GM21515 (cell line): ENCODE measurements around the gene HCFC1.
A peak's percentile ranks its signal among the peaks of the same experiment; 100 is the strongest.

Source experiments
- ATAC-seq: cut with Tn5 transposase; IDR thresholded peaks from one replicate; pipeline ENCODE4 v1.9.1; 2021; ENCODE audit not compliant: unreplicated experiment

Gene HCFC1

GRCh38 chrX:153960077-153960476 lies 11.5 kb downstream of the HCFC1 start:
- ATAC-seq, result no peak

DNA sequence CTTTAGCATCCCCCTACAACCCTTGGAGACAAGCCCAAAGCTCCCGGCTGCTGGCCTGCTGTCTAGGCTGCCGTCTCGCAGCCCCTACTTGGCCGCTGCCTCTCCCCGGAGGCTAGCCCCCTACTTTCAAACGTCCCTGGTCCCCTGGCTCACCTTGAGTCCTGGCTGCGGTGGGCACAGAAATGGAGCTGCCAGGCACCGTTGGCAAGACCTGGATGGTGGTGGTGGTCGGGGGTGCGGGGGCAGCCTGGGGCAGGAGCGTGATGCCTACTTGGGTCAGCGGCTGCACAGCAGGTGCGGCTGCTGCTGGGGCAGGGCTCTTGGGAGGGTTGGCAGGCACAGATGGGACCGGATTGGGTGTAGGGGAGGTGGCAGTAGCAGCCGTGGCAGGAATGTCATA lies 12.0 kb downstream of the HCFC1 start:
- no peak for ATAC-seq

GRCh38 chrX:153958605-153959004 lies 13.0 kb downstream of the HCFC1 start:
- ATAC-seq, result no peak

DNA sequence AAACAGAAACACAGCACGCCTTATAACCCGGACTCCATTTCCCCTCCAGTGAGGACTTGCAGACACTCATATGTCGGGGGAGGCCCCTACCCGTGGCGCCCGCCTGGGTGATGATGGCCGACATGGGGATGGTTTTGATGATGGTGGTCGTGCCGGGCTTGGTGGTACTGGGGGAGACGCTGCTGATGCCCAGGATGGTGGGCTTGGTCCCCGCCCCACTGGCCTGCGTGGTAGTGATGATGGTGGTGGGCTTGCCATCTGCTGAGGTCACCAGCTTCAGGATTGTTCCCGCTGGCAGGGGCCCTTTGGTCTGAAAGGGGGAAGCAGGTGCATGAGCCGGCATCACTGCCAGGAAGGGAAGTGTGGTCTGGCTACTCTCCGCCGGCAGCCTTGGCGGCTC lies 14.4 kb downstream of the HCFC1 start:
- ATAC-seq, result no peak

DNA sequence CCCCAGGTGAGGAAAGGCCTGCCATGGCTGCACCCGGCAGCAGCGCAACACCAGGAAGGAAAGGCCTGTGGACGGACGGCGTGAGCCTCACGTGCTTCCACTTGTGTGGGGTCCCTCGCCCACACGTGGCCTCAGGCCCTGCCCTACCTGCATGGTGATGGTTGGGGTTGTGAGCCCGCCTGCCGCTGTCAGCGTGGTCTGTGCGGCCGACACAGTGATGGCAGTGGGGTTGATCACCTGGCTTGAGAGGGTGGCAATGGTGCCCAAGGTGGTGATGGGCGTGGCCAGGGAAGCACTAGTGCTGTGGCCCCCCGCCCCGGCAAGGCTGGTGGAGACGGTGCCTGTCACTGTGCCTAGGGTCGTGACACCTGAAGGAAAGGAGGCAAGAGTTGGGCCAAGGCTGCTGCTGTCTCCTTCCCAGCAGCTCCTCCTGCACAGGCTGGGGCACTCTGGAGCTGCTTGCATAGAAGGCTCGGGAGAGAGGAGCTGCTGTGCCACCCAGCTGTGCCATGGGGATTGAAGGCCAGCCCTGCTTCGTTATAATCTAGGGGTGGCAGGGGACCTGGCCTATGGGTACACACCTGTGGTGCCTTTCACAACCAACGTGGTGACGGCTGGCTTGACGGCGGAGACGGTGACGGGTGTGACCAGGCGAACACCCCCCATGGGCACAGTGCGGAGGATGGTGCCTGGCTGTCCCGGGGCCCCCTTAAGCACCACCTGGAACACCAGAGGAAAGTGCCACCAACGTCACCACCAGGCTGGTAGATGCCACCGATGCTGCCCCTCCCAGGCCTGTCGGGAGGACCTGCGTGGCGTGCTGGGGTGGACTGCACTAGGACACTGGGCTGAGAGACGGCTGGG lies 15.3 kb downstream of the HCFC1 start:
- ATAC-seq, result no peak

GRCh38 chrX:153955228-153955732 lies 16.3 kb downstream of the HCFC1 start:
- no peak for ATAC-seq

GRCh38 chrX:153954558-153955227 lies 16.9 kb downstream of the HCFC1 start:
- no peak for ATAC-seq

DNA sequence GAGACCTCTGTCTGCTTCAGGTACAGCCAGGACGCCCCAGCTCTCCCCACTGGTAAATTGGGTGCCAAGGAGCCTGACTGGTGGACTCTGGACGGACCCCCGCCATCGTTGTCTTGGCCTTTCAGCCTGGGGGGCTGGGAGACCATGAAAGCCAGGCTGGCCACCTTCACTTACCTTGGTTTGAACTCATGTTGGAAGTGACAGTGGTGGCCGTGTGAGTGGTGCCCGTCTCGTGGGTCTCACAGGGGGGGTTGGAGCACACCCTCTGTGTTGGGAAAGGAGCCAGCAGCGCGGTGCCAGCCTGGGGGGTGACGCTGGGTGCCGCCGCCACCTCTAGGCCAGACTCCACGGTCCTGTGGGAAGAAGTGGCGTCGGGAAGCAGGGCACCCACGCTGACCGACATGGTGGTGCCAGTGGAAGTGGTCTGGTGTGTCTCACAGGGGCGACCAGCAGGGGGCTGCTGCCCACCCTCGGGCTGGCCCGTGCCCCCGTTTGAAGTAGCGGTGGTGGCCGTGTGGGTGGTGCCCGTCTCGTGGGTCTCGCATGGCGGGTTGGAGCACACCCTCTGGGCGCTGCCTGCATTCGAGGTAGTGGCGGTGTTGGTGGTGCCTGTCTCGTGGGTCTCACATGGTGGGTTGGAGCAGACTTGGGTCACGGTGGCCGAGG lies 17.6 kb downstream of the HCFC1 start:
- ATAC-seq, result no peak

DNA sequence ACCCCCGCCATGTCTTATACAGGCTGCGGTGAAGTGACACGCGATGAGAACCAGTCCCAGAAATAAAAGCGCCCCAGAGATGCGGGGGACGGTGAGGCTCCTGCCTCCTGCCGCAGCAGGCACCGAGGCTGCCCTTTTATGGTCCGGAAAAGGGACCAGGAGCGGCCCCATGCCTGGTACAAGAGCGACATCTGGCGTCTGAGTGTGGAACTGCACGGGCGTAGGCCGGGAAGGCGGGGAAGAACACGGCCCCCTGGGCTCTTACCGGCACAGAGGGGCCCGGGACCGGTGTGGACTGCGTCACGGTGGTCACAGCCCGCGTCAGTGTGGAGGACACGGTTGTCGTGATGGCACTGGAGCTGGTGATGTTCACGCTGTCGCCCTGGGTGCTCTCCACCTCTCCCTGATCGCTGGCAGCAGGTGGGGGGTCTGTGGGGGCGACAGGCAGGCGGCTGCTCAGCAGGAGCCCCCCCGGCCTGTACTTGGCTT lies 18.2 kb downstream of the HCFC1 start:
- no peak for ATAC-seq

DNA sequence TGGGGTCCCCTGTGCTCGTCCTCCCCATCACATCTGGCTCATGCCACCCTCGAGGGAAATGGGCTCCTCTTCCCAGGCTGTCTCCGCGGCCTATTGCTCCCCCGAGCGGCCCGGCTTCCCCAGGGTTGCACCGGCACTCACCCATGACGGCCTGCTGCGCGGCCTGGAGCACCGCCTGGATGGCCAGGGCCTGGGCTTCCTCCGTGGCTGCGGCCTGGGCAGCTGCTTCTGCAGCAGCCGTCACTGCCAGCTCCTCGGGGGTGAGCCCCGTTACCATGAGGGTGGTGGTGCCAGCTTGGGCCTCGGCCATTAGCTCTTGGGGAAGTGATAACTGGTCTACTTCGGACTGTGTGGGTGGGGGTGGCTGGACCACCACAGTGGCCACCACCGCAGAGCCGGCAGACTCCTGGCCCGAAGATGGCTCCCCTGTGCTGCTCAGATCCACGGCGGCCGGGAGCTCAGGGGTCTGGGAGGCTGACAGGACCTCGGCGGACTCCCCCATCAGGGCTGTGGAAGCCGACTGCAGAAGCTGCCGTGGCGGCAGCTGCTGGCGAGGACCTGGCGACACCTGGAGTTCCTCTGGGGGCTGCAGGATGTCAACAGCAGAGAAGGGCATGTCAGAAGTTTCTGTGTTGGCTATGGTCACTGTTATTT lies 19.1 kb downstream of the HCFC1 start:
- no peak for ATAC-seq

- ATAC-seq, result no peak
Observed at GRCh38 chrX:153951683-153952372, 19.8 kb downstream of the HCFC1 start.

DNA sequence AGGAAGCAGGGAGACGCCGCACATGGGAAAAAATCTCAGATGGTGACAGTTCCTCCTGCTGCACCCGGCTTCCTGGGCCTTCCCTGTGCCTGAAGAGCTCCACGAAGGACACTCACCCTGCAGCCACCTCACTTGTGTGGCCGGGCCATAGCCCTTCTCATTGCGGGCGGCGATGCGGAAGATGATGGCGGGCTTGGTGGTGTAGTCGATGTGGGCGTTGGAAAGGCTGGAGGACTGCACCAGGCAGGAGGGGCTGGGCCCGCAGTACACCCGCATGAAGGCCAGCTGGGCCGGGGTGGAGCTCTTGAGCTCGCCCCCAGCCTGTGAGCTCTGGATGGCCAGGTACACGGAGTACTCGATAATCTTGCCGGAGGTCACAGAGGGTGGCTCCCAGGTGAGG lies 21.5 kb downstream of the HCFC1 start:
- ATAC-seq, result no peak

- ATAC-seq, result no peak
Observed at GRCh38 chrX:153948847-153949805, 22.5 kb downstream of the HCFC1 start.

GRCh38 chrX:153948002-153948466 lies 23.6 kb downstream of the HCFC1 start:
- no peak for ATAC-seq

GRCh38 chrX:153947009-153947769 lies 24.4 kb downstream of the HCFC1 start:
- peak; percentile 81 for ATAC-seq

- no peak for ATAC-seq
Observed at GRCh38 chrX:153945956-153946943, 25.4 kb downstream of the HCFC1 start.

- no peak for ATAC-seq
Observed at GRCh38 chrX:153944800-153945150, 26.8 kb downstream of the HCFC1 start.
